Measurements from ENCODE around the gene COPA.

DNA sequence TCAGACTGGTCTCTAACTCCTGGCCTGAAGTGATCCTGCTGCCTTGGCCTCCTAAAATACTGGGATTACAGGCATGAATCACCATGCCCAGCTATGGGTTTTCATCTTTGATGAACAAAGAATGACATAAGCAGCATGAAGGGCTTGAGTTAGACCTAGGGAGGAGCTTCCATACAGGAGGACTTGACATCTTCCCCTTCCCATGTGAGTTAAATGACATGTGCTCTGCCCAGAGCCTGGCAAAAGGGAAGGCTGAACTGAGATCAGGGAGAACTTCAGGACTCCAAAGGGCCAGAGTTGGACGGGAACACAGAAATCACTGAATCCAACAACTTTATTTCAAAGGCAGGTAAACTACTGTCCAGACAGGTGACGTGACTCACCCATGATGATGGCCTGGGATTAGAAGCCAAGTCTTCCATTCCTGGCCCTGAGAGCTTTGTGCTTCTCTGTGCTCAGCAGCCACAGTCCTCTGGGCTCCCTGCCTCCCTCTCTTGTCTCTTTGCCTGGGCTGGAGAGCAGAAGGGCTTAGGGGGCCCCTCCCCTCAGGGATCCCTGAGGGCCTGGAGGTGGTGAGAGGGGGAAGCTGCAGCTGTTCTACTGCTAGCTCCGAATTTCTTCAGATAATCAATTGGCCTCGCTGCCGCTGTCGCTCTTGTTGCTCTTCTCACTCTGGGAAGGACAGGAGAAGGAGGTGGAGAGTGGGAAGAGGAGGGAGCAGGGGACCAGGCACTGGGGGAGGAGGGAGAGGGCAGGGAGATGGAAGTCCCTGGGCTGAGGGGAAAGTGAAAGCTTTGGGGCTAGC is 31.5 kb upstream of the COPA start:
- no peak for TF ChIP-seq POLR2AphosphoS5 (IDR thresholded peaks at IDR 0.05; ENCODE audit: insufficient read depth, low read depth, low read length)
- no peak for TF ChIP-seq EZH2 (IDR thresholded peaks at IDR 0.05; ENCODE audit: borderline replicate concordance, low read depth, low read length, severe bottlenecking)
- TF ChIP-seq, protein P1, sequence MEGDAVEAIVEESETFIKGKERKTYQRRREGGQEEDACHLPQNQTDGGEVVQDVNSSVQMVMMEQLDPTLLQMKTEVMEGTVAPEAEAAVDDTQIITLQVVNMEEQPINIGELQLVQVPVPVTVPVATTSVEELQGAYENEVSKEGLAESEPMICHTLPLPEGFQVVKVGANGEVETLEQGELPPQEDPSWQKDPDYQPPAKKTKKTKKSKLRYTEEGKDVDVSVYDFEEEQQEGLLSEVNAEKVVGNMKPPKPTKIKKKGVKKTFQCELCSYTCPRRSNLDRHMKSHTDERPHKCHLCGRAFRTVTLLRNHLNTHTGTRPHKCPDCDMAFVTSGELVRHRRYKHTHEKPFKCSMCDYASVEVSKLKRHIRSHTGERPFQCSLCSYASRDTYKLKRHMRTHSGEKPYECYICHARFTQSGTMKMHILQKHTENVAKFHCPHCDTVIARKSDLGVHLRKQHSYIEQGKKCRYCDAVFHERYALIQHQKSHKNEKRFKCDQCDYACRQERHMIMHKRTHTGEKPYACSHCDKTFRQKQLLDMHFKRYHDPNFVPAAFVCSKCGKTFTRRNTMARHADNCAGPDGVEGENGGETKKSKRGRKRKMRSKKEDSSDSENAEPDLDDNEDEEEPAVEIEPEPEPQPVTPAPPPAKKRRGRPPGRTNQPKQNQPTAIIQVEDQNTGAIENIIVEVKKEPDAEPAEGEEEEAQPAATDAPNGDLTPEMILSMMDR (IDR thresholded peaks at IDR 0.05; ENCODE audit: extremely low read depth in 1 of 2, insufficient read depth in 1 of 2, low read depth in 1 of 2, low read length in 2 of 2) = no peak
- no peak for TF ChIP-seq GATA2 (IDR thresholded peaks at IDR 0.05; ENCODE audit: insufficient read depth, insufficient read length, low read depth, low read length)
- no peak for TF ChIP-seq POLR2A (IDR thresholded peaks at IDR 0.05; ENCODE audit: low read depth, low read length)
- TF ChIP-seq, protein P2, sequence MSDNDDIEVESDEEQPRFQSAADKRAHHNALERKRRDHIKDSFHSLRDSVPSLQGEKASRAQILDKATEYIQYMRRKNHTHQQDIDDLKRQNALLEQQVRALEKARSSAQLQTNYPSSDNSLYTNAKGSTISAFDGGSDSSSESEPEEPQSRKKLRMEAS (IDR thresholded peaks at IDR 0.05; ENCODE audit: insufficient read depth, insufficient read length) = no peak
- no peak for TF ChIP-seq JUN (IDR thresholded peaks at IDR 0.05; ENCODE audit: borderline replicate concordance, insufficient read depth, insufficient read length, low read depth)
- TF ChIP-seq FOS (IDR thresholded peaks at IDR 0.05; ENCODE audit: borderline replicate concordance, insufficient read depth, low read length) = no peak

Measured in endothelial cell of umbilical vein (primary cell).